Measurements from ENCODE around the gene XRCC1. TPM values are rescaled to one million over a fixed set of nuclear protein-coding genes. Genes with fewer than 3 reads are reported as not detected.
A peak's percentile ranks its signal among the peaks of the same experiment; 100 is the strongest.
"Not testable (repeated sequence)": the region's sequence is repeated elsewhere in the genome, so short reads cannot be mapped to it uniquely, and the experiment has no call there.

The XRCC1 gene
- total RNA-seq, 1 donor from 2014 or later = 27.4 TPM

GRCh38 chr19:43561139-43561970 lies 14.0 kb downstream of the XRCC1 start:
- H3K4me3 Mint-ChIP-seq = no peak overlapping the region
- H3K27ac Mint-ChIP-seq = peak overlapping the region; percentile 74
- H3K4me1 Mint-ChIP-seq (ENCODE audit: low read depth) = peaks cover 32% of the 10 kb centered on the region
- intact Hi-C loops (cut with micrococcal nuclease) = no loop called here
- peaks cover 21% of the 10 kb centered on the region for H3K36me3 Mint-ChIP-seq (ENCODE audit: low read depth)
- no peak for DNase-seq (ENCODE audit: low spot score)
- no peaks in the 10 kb centered on the region for H3K9me3 Mint-ChIP-seq
- no peaks in the 10 kb centered on the region for H3K27me3 Mint-ChIP-seq (ENCODE audit: insufficient read depth)

- DNase-seq (ENCODE audit: low spot score) = no peak
- Mint-ChIP-seq H3K4me3 (no peak overlapping the region), H3K27me3 (ENCODE audit: insufficient read depth) (no peaks in the 10 kb centered on the region), H3K4me1 (ENCODE audit: low read depth) (peaks cover 32% of the 10 kb centered on the region), H3K27ac (no peak overlapping the region), H3K9me3 (no peaks in the 10 kb centered on the region), H3K36me3 (ENCODE audit: low read depth) (peaks cover 21% of the 10 kb centered on the region)
- intact Hi-C loops (cut with micrococcal nuclease) = no loop called here
Observed at GRCh38 chr19:43560687-43561086, 14.6 kb downstream of the XRCC1 start.

- no peaks in the 10 kb centered on the region for H3K27me3 Mint-ChIP-seq (ENCODE audit: insufficient read depth)
- peaks cover 9% of the 10 kb centered on the region for H3K36me3 Mint-ChIP-seq (ENCODE audit: low read depth)
- H3K4me3 Mint-ChIP-seq = no peak overlapping the region
- no peaks in the 10 kb centered on the region for H3K9me3 Mint-ChIP-seq
- peaks cover 9% of the 10 kb centered on the region for H3K4me1 Mint-ChIP-seq (ENCODE audit: low read depth)
- DNase-seq (ENCODE audit: low spot score) = peak; percentile 75
- H3K27ac Mint-ChIP-seq = peak overlapping the region; percentile 18
- intact Hi-C loops (cut with micrococcal nuclease) = loop anchor here (1.0 to 10.0 kb wide), 3 partner anchors 39 to 252 kb away; no protein-coding TSS in a partner anchor
Observed at GRCh38 chr19:43555185-43555770, 20.0 kb downstream of the XRCC1 start.

GRCh38 chr19:43554317-43554895 lies 20.9 kb downstream of the XRCC1 start:
- Mint-ChIP-seq H3K9me3 (no peaks in the 10 kb centered on the region), H3K36me3 (ENCODE audit: low read depth) (peaks cover 8% of the 10 kb centered on the region), H3K27ac (peak overlapping the region; percentile 18), H3K4me1 (ENCODE audit: low read depth) (peaks cover 9% of the 10 kb centered on the region), H3K4me3 (no peak overlapping the region), H3K27me3 (ENCODE audit: insufficient read depth) (no peaks in the 10 kb centered on the region)
- no peak for DNase-seq (ENCODE audit: low spot score)
- intact Hi-C loops (cut with micrococcal nuclease) = loop anchor here (10.0 kb wide), 1 partner anchor 170 kb away; no protein-coding TSS in a partner anchor

GRCh38 chr19:43553656-43554055 lies 21.7 kb downstream of the XRCC1 start:
- no peaks in the 10 kb centered on the region for H3K27me3 Mint-ChIP-seq (ENCODE audit: insufficient read depth)
- DNase-seq (ENCODE audit: low spot score) = no peak
- no peak overlapping the region for H3K27ac Mint-ChIP-seq
- H3K4me3 Mint-ChIP-seq = no peak overlapping the region
- peaks cover 9% of the 10 kb centered on the region for H3K4me1 Mint-ChIP-seq (ENCODE audit: low read depth)
- H3K36me3 Mint-ChIP-seq (ENCODE audit: low read depth) = peaks cover 8% of the 10 kb centered on the region
- intact Hi-C loops (cut with micrococcal nuclease) = loop anchor here (10.0 kb wide), 1 partner anchor 171 kb away; no protein-coding TSS in a partner anchor
- H3K9me3 Mint-ChIP-seq = no peaks in the 10 kb centered on the region

GRCh38 chr19:43552616-43553015 lies 22.7 kb downstream of the XRCC1 start:
- Mint-ChIP-seq H3K27ac (no peak overlapping the region), H3K4me1 (ENCODE audit: low read depth) (peaks cover 9% of the 10 kb centered on the region)
- intact Hi-C loops (cut with micrococcal nuclease) = loop anchor here (10.0 kb wide), 1 partner anchor 172 kb away; no protein-coding TSS in a partner anchor

GRCh38 chr19:43552198-43552450 lies 23.2 kb downstream of the XRCC1 start:
- DNase-seq (ENCODE audit: low spot score) = no peak
- intact Hi-C loops (cut with micrococcal nuclease) = loop anchor here (10.0 kb wide), 1 partner anchor 173 kb away; no protein-coding TSS in a partner anchor
- Mint-ChIP-seq H3K4me1 (ENCODE audit: low read depth) (peaks cover 9% of the 10 kb centered on the region), H3K9me3 (no peaks in the 10 kb centered on the region), H3K27me3 (ENCODE audit: insufficient read depth) (no peaks in the 10 kb centered on the region), H3K36me3 (ENCODE audit: low read depth) (peaks cover 10% of the 10 kb centered on the region), H3K4me3 (no peak overlapping the region), H3K27ac (no peak overlapping the region)

More at GRCh38 chr19:43552616-43553015, 22.7 kb downstream of the XRCC1 start:
- no peaks in the 10 kb centered on the region for H3K9me3 Mint-ChIP-seq
- no peak for DNase-seq (ENCODE audit: low spot score)
- no peaks in the 10 kb centered on the region for H3K27me3 Mint-ChIP-seq (ENCODE audit: insufficient read depth)
- H3K36me3 Mint-ChIP-seq (ENCODE audit: low read depth) = peaks cover 8% of the 10 kb centered on the region
- H3K4me3 Mint-ChIP-seq = no peak overlapping the region

- H3K27ac Mint-ChIP-seq = no peak overlapping the region
- intact Hi-C loops (cut with micrococcal nuclease) = loop anchor here (10.0 kb wide), 1 partner anchor 173 kb away; no protein-coding TSS in a partner anchor
- no peaks in the 10 kb centered on the region for H3K9me3 Mint-ChIP-seq
Observed at GRCh38 chr19:43551399-43552197, 23.7 kb downstream of the XRCC1 start.

GRCh38 chr19:43548706-43549105 lies 26.6 kb downstream of the XRCC1 start:
- Mint-ChIP-seq H3K9me3 (no peaks in the 10 kb centered on the region), H3K27ac (no peak overlapping the region), H3K4me3 (no peak overlapping the region), H3K4me1 (ENCODE audit: low read depth) (no peaks in the 10 kb centered on the region), H3K27me3 (ENCODE audit: insufficient read depth) (no peaks in the 10 kb centered on the region), H3K36me3 (ENCODE audit: low read depth) (peaks cover 6% of the 10 kb centered on the region)
- intact Hi-C loops (cut with micrococcal nuclease) = no loop called here
- no peak for DNase-seq (ENCODE audit: low spot score)

More at GRCh38 chr19:43551399-43552197, 23.7 kb downstream of the XRCC1 start:
- peaks cover 10% of the 10 kb centered on the region for H3K36me3 Mint-ChIP-seq (ENCODE audit: low read depth)
- H3K4me3 Mint-ChIP-seq = no peak overlapping the region
- H3K27me3 Mint-ChIP-seq (ENCODE audit: insufficient read depth) = no peaks in the 10 kb centered on the region
- no peak for DNase-seq (ENCODE audit: low spot score)
- peaks cover 9% of the 10 kb centered on the region for H3K4me1 Mint-ChIP-seq (ENCODE audit: low read depth)

GRCh38 chr19:43547926-43548325 lies 27.4 kb downstream of the XRCC1 start:
- H3K9me3 Mint-ChIP-seq; H3K27ac Mint-ChIP-seq; H3K36me3 Mint-ChIP-seq (ENCODE audit: low read depth); intact Hi-C loops (cut with micrococcal nuclease); H3K27me3 Mint-ChIP-seq (ENCODE audit: insufficient read depth); H3K4me3 Mint-ChIP-seq; DNase-seq (ENCODE audit: low spot score); H3K4me1 Mint-ChIP-seq (ENCODE audit: low read depth): not testable (repeated sequence)

GRCh38 chr19:43546581-43546980 lies 28.7 kb downstream of the XRCC1 start:
- intact Hi-C loops (cut with micrococcal nuclease) = no loop called here
- no peak overlapping the region for H3K27ac Mint-ChIP-seq
- peaks cover 9% of the 10 kb centered on the region for H3K36me3 Mint-ChIP-seq (ENCODE audit: low read depth)
- no peak for DNase-seq (ENCODE audit: low spot score)
- no peaks in the 10 kb centered on the region for H3K9me3 Mint-ChIP-seq
- H3K4me1 Mint-ChIP-seq (ENCODE audit: low read depth) = no peaks in the 10 kb centered on the region
- H3K4me3 Mint-ChIP-seq = no peak overlapping the region
- no peaks in the 10 kb centered on the region for H3K27me3 Mint-ChIP-seq (ENCODE audit: insufficient read depth)

GRCh38 chr19:43545981-43546380 lies 29.3 kb downstream of the XRCC1 start:
- H3K4me3 Mint-ChIP-seq = no peak overlapping the region

More at GRCh38 chr19:43545981-43546380, 29.3 kb downstream of the XRCC1 start:
- no peak overlapping the region for H3K27ac Mint-ChIP-seq
- no peaks in the 10 kb centered on the region for H3K27me3 Mint-ChIP-seq (ENCODE audit: insufficient read depth)
- H3K36me3 Mint-ChIP-seq (ENCODE audit: low read depth) = peaks cover 8% of the 10 kb centered on the region
- intact Hi-C loops (cut with micrococcal nuclease) = no loop called here
- H3K9me3 Mint-ChIP-seq = no peaks in the 10 kb centered on the region
- DNase-seq (ENCODE audit: low spot score) = no peak
- H3K4me1 Mint-ChIP-seq (ENCODE audit: low read depth) = no peaks in the 10 kb centered on the region
